Activated gamma-delta T cell treated with Interleukin-2 at 50 U/mL for 16 hours (primary cell): ENCODE results near the gene DLX3.

Source experiments
- DNase-seq: peaks from one replicate; pipeline ENCODE4 v3.0.0-alpha.2; 2020

The DLX3 gene

DNA sequence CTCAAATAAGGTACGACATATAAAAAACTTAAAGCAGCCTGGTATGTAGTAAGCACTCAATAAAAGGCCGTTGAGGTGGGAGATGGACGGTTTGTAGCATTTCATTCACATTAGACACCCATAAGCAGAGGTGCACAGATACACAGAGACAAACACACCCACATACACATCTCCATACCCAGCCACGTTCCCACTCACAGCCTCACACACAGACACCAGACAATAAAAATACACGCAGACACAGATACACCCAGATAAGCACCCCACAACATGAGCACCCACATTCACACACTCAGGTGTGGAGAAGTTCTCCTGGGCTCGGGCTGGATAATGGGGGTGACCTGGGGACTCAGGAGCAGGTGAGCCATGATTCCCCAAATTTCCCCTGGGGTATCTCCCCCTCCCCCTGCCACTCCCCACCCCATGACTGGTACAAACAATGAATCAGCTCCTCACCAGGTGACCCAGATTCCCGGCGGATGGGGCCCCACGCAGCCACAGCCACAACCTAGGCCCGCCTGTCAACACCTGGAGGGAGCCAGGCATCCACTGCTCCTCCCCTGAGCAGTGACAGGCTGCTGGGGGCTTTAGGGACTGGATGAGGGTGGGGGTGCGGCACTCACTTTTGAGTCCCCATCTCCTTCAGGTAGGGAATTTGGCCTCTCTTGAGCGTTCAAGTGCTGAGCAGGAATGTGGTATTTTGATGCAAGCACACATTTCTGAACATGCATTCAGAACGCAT lies 2.7 kb downstream of the DLX3 start:
- no peak for DNase-seq

- DNase-seq: no peak
These were observed 3.6 kb downstream of the DLX3 start for GRCh38 chr17:49991409-49991808.

DNA sequence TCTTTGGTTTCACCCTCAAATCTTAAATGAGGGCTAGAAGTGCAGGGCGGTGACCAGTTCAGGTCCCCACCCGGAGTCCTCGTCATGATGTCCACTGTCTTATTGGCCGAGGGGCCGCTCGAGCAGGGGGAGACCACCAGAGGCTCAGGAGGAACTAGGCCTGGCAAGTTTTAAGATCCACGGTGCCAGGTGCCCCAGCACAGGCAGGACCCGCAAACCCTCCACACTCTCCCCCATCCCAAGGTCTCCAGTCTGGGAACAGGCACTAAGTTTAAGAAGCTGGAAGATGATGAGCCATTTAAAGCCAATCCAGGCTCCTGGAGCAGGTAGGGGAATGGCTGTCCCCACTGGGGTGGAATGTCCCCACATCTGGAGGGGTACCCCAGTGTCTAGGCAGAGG lies 4.1 kb downstream of the DLX3 start:
- no peak for DNase-seq

GRCh38 chr17:49990331-49990730 lies 4.7 kb downstream of the DLX3 start:
- no peak for DNase-seq

GRCh38 chr17:49989518-49989880 lies 5.5 kb downstream of the DLX3 start:
- DNase-seq: no peak

- no peak for DNase-seq
These were observed 7.2 kb downstream of the DLX3 start for GRCh38 chr17:49987681-49988441.

GRCh38 chr17:49987290-49987585 lies 7.8 kb downstream of the DLX3 start:
- DNase-seq: no peak

DNA sequence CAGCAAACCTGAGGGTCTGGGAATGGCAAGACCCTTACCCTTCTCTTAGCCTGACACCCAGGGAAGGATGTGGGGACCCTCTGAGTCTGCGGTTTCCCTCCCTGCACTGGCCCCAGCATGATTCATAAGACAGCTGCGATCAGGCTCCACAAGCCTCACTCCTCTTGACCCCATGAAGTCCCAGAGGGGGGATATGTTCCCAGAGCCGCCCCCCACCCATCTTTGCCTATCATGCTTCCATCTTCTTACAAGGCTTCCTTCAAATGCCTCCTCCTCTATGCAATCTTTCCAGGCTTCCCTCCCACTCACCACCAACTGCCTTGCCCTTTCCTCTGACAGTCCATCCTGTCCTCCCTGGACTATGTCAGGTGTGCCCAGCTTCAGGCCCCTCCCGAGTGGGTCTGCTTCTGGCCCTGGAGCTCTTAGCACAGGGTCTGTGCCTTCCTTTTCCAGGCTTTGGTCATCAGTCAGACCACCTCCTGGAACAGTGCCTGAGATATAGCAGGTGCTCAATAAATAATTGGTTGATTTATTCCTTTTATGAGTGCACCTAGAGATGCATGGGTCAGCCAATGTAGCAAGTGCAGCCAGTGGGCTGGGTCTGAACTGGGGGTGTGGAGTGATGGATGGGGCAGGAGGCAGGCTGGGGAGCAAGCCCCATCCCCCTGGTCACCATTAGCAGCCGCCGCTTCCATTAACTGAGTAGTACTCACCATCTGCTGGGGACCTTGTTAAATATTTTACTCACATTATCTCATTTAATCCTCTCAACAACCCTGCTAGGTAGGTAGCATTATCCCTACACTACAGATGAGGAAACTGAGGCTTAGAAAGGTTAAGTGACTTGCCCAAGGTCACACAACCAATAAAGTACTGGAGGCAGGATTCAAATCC lies 8.4 kb downstream of the DLX3 start:
- no peak for DNase-seq

- DNase-seq: no peak
These were observed 9.6 kb downstream of the DLX3 start for GRCh38 chr17:49985310-49985990.

DNA sequence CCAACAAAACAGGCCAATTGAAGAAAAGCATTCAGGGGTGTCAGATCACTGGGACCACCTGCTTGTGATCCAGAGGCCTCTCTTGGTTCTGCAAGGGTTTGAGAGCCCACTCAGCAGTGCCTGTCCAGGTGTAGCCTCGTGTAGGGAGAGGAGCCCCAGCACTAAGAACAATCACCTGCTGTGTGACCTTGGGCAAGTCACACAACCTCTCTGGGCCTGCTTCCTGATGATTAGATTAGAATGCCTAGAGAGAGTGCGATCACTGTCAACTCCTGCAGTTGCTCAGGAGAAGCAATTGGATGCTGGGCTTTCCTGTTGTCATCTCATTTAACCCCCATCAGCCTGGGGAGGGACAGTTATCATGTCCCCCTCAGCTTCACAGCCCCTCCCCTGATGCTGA lies 10.2 kb downstream of the DLX3 start:
- DNase-seq: no peak

GRCh38 chr17:49984283-49984682 lies 10.7 kb downstream of the DLX3 start:
- DNase-seq: no peak

DNA sequence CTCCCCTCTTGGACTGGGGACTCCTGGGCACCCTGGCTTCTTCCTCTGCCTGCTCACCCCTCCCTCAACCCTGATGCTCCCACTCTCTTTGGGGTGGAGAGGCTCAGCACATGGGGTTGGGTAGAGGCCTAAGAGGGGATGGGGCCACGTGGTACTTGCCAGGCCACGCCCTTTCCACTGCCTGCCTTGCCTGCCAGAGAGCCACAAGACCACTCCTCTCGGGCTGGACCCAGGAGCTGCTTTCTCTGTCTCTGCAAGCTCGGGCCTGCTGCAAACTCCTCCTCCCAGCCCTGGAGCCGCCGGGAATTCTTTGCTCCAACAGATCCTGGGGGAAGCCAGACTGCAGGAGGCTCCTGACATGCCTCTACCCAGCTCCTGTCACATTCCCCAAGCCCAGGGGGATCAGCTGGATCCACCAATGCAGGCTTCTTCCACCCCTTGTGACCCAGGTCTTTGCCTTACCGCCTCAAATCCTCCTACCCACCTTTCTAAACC lies 14.3 kb downstream of the DLX3 start:
- DNase-seq: no peak

- no peak for DNase-seq
These were observed 15.1 kb downstream of the DLX3 start for GRCh38 chr17:49979748-49980479.

DNA sequence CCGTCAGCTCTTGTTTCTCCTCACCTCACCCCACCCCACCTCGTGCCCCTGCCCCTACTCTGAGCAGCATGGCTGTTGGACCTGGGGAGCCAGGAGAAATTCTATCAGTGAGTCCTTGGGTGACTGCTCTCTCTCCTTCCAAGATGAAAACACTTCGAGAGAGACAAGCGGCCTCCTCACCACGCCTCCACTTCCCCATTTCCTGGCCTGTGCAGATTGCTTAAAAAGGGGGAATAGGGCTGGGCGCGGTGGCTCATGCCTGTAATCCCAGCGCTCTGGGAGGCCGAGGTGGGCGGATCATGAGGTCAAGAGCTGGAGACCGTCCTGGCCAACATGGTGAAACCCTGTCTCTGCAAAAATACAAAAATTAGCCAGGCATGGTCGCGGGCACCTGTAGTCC lies 16.5 kb downstream of the DLX3 start:
- DNase-seq: no peak

- no peak for DNase-seq
These were observed 17.3 kb downstream of the DLX3 start for GRCh38 chr17:49977463-49978389.

DNA sequence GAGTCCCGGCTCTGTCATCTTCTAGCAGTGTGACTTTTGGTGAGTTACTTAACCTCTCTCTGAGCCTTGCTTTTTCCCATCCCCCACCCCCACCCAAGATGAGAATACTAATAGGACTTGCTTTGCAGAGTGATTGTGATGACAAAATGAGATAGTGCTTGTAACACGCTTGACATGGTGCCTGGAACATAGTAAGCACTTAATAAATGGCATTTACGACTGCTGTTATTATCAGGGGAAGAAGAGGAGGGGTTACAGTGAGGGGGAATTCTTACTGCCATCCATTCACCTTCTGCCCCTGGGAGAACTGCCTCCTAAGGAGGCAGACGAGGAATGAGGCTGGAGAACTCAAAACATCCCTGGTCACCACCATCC lies 18.2 kb downstream of the DLX3 start:
- no peak for DNase-seq

DNA sequence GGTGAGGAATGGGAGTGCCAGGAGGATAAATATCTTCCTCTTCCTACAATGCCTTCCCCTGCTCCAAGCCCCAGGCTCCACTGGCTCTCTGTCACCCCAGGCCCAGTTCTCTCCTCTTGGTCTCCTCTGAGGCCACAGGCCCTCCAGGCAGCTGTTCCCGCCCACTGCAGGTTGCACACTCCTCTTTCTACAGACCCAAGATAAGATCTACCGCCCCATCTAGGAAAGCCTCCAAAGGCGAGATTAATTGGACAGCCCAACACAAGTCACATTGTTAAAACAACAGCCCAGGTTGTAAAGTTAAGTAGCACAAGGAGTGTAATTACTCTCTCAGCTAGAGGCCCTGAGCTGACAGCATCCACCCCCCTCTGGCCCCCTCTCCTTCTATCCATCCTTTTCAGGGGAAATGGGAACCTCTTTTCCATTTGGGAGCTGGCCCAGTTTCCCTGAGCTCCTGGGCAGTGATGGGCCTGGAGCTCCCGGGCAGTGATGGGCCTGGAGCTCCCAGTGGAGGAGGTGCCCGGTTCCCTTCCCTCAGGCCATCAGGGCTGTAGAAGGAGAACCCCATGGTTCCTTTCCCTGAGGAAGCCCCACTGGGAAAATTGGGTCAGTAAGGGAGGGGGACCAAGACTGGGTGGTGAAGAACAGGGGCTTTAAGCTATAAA lies 18.7 kb downstream of the DLX3 start:
- DNase-seq: no peak

GRCh38 chr17:49975531-49975930 lies 19.5 kb downstream of the DLX3 start:
- no peak for DNase-seq

- DNase-seq: no peak
These were observed 21.8 kb downstream of the DLX3 start for GRCh38 chr17:49973271-49973615.

- DNase-seq: no peak
These were observed 22.3 kb downstream of the DLX3 start for GRCh38 chr17:49972486-49973270.
